Smooth muscle cell (in vitro differentiated cells): ENCODE data around the gene YTHDF2. TPM values are rescaled to one million over a fixed set of nuclear protein-coding genes. Genes with fewer than 3 reads are reported as not detected.

ENCODE experiments used
- DNase-seq: peaks from one replicate; lab custom pipeline; 2025; ENCODE audit not compliant: unreplicated experiment; lab: John Stamatoyannopoulos, UW
- H2AFZ ChIP-seq: fragments of 200-600 bp; sonication (generic); 2 replicates; pipeline ENCODE4 v1.6.0; 2016; ENCODE audit warnings: antibody characterized with exemption, low read depth, mild to moderate bottlenecking
- H3F3A ChIP-seq: fragments of 200-600 bp; sonication (generic); 2 replicates; pipeline ENCODE4 v1.6.0; 2017; ENCODE audit warnings: antibody characterized with exemption, low read depth
- H3K27ac ChIP-seq: fragments of 200-600 bp; sonication (generic); 2 replicates; pipeline ENCODE4 v1.5.1; 2016; ENCODE audit warnings: low read depth, mild to moderate bottlenecking
- H3K27me3 ChIP-seq: fragments of 200-600 bp; sonication (generic); 2 replicates; pipeline ENCODE4 v1.6.1; 2016; ENCODE audit warnings: low read depth, mild to moderate bottlenecking
- H3K36me3 ChIP-seq: fragments of 200-600 bp; sonication (generic); 2 replicates; pipeline ENCODE4 v1.5.1; 2016; ENCODE audit warnings: low read depth
- H3K4me1 ChIP-seq: fragments of 200-600 bp; sonication (generic); 2 replicates; pipeline ENCODE4 v1.5.1; 2016; ENCODE audit warnings: low read depth
- H3K4me2 ChIP-seq: fragments of 200-600 bp; sonication (generic); 2 replicates; pipeline ENCODE4 v1.6.0; 2016; ENCODE audit warnings: mild to moderate bottlenecking
- H3K4me3 ChIP-seq: fragments of 200-600 bp; sonication (generic); 2 replicates; pipeline ENCODE4 v1.5.1; 2016; ENCODE audit warnings: mild to moderate bottlenecking
- H3K79me2 ChIP-seq: fragments of 200-600 bp; sonication (generic); 2 replicates; pipeline ENCODE4 v1.6.0; 2016; ENCODE audit warnings: low read depth, mild to moderate bottlenecking
- H3K9ac ChIP-seq: fragments of 200-600 bp; sonication (generic); 2 replicates; pipeline ENCODE4 v1.6.0; 2016; ENCODE audit warnings: low read depth
- H3K9me3 ChIP-seq: fragments of 200-600 bp; sonication (generic); replicated peaks from 2 replicates; pipeline ENCODE4 v1.5.1; 2016; ENCODE audit warnings: low read depth
- H4K20me1 ChIP-seq: fragments of 200-600 bp; sonication (generic); 2 replicates; pipeline ENCODE4 v1.6.0; 2016; ENCODE audit warnings: low read depth
- WGBS: methylation state at CpG from one replicate; pipeline ENCODE4 v1.1.7; 2016; ENCODE audit warnings: low lambda C conversion rate; 5-methylcytosine and 5-hydroxymethylcytosine counted together
- polyA plus RNA-seq: library from polyadenylated mRNA; unstranded; fragments of >200 nt; fragmentation: Nextera tagmentation; extraction: Ambion mirVana; gene quantifications from 2 replicates; pipeline ENCODE4 v1.2.1, GENCODE V29; 2016
- total RNA-seq: library from RNA; depleted of rRNA; stranded (reverse); fragments of >200 nt; gene quantifications from 2 replicates; pipeline ENCODE4 v1.2.3, GENCODE V29; 2014
- TF ChIP-seq, protein P1 (sequence below): fragments of 200-600 bp; sonication (generic); IDR thresholded peaks from 2 replicates; pipeline ENCODE4 v1.5.1; 2017; ENCODE audit warnings: borderline replicate concordance, mild to moderate bottlenecking, antibody characterized with exemption; ENCODE audit not compliant: insufficient read depth, poor library complexity, severe bottlenecking

Gene YTHDF2
- total and polyA plus RNA-seq, 2 experiments from 2014 or later: 68.4 to 77.5 TPM

DNA sequence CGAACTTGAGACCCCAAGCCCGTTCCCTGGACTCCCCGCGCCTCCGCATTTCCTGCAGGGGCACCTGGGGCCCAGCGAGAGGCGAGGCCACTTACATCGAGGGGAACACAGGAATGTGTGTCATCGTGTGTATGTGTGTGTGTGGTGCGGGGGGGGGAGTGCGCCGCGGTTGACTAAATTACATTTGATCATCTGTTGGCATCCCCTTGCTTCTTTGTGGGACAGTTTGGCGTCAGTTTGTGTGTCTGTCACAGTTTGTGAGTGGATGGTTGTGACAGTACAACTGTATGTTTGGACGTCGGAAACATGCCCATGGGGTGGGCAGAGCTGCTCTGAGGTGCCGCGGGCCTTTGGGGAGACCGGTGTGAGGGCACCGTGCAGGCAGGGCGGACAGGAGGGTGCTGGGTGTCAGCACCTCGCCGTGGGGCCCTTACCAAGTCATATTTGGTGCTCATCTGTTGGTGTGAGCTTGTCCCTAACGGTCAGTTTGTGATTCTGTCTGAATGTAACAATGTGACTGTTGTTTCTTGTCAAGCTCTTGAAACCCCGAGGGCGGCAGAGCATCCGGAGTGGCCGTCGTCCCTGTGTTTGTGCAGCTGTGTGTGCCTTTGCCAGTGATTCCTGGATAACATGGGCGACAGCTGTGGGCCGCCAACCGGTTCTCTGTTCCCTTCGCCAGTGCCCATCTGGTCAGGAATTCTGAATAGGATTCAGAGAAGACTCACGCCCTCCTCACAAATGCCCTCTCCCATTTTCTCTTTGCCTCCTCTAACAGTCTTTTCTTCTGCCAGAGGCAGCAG, 76.1 kb downstream of the YTHDF2 start:
- Histone ChIP-seq H3K4me3 (peak overlapping the region; percentile 39), H2AFZ (peak overlapping the region; percentile 2), H3K27me3 (peaks cover 22% of the 10 kb centered on the region), H3K4me1 (peaks cover 16% of the 10 kb centered on the region), H3K27ac (no peak overlapping the region), H3K79me2 (peaks cover 3% of the 10 kb centered on the region), H4K20me1 (peaks cover 21% of the 10 kb centered on the region), H3K9ac (no peak overlapping the region), H3K9me3 (no peaks in the 10 kb centered on the region), H3K4me2 (peak overlapping the region; percentile 86), H3F3A (peaks cover 17% of the 10 kb centered on the region), H3K36me3 (no peaks in the 10 kb centered on the region)
- TF ChIP-seq, protein P1, sequence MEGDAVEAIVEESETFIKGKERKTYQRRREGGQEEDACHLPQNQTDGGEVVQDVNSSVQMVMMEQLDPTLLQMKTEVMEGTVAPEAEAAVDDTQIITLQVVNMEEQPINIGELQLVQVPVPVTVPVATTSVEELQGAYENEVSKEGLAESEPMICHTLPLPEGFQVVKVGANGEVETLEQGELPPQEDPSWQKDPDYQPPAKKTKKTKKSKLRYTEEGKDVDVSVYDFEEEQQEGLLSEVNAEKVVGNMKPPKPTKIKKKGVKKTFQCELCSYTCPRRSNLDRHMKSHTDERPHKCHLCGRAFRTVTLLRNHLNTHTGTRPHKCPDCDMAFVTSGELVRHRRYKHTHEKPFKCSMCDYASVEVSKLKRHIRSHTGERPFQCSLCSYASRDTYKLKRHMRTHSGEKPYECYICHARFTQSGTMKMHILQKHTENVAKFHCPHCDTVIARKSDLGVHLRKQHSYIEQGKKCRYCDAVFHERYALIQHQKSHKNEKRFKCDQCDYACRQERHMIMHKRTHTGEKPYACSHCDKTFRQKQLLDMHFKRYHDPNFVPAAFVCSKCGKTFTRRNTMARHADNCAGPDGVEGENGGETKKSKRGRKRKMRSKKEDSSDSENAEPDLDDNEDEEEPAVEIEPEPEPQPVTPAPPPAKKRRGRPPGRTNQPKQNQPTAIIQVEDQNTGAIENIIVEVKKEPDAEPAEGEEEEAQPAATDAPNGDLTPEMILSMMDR: no peak
- WGBS: 61% methylated on average over 34 of the region's 34 CpGs
- no peak for DNase-seq

DNA sequence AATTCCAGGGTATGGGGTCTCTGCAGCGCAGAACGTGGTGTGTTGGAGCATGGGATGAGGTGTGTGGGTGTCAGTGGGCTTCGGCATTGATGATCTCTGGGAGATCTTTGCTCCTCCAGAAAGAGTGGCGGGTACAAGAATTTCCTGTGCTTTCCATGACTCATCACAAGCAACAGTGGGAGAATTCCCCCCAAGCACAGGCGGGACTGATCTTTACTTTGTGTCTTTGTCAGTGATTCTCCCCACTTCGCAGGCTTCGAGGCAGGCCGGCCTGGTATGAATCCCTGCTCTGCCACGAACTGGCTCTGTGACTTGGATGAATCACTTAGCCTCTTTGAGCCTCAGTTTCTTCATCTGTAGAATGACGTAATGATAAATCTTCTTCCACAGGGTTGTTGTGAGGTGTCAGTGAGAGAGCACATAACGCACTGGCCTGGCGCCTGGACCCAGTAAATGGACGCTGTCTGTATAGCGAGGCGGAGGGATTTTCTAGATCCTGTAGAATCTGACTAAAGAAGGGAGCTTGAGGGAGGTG, 77.3 kb downstream of the YTHDF2 start:
- H3K9ac ChIP-seq: no peak overlapping the region
- no peak overlapping the region for H2AFZ ChIP-seq
- H3K27ac ChIP-seq: no peak overlapping the region
- peak overlapping the region; percentile 86 for H3K4me2 ChIP-seq
- peaks cover 22% of the 10 kb centered on the region for H3K27me3 ChIP-seq
- no peak for DNase-seq
- peaks cover 17% of the 10 kb centered on the region for H3F3A ChIP-seq
- WGBS: 26% methylated on average over 15 of the region's 15 CpGs
- H3K4me1 ChIP-seq: peaks cover 16% of the 10 kb centered on the region
- H3K79me2 ChIP-seq: peaks cover 3% of the 10 kb centered on the region
- H3K4me3 ChIP-seq: no peak overlapping the region
- no peaks in the 10 kb centered on the region for H3K36me3 ChIP-seq
- peaks cover 30% of the 10 kb centered on the region for H4K20me1 ChIP-seq
- TF ChIP-seq, protein P1: no peak
- no peaks in the 10 kb centered on the region for H3K9me3 ChIP-seq

DNA sequence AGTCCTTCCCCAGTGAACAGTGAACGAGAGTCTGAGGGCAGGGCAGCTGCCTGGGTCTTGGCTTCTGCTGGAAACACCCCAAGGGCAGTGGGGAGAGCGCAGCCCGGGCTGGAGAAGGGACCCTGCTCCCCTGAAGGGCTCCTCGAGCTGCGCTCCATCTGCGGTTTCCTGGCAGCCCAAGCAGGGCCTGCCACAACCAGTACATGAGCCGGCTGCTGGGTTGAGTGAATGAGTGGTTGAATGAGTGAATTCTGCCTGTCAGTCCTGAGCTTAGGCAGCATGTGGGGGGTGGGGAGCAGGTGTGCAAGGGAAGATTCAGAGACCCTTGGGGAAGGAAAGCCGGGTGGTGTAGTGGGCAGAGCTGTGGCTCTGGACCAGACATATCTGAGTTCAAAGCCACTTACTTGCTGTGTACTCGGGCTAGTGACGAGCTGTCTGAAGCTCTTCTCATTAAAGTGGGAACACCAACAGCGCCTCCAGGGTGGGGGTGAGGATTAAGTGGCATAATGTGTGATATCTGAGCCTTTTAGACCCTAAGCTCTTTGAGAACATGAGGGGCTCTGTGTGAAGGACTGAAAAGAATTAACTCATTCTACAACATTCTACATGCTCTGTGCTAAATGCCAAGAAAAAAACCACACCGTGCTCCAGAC, 78.9 kb downstream of the YTHDF2 start:
- Histone ChIP-seq H3K36me3 (no peaks in the 10 kb centered on the region), H3K4me1 (peaks cover 16% of the 10 kb centered on the region), H3K4me3 (no peak overlapping the region), H3F3A (peaks cover 17% of the 10 kb centered on the region), H3K9ac (no peak overlapping the region), H3K9me3 (no peaks in the 10 kb centered on the region), H3K27me3 (peaks cover 13% of the 10 kb centered on the region), H3K27ac (peak overlapping the region; percentile 17), H2AFZ (no peak overlapping the region), H3K79me2 (peaks cover 3% of the 10 kb centered on the region), H4K20me1 (peaks cover 30% of the 10 kb centered on the region), H3K4me2 (peak overlapping the region; percentile 48)
- DNase-seq: no peak
- 45% methylated on average over 12 of the region's 12 CpGs for WGBS
- TF ChIP-seq, protein P1: no peak
